Thymus (tissue), 11 donors: ENCODE results near the gene TNFRSF11A. TPM values are rescaled to one million over a fixed set of nuclear protein-coding genes. Genes with fewer than 3 reads are reported as not detected.

ENCODE experiments used
- DNase-seq, 9 donors: peaks; one replicate each; pipeline ENCODE4 v3.0.0-alpha.2; 2013; ENCODE audit warnings: low spot score in 9 of 9, low read depth in 6 of 9, missing footprints in 1 of 9
- H3K27ac ChIP-seq, 2 donors: one replicate each; pipeline ENCODE4 v1.5.1; 2013; ENCODE audit warnings: control low read depth in 1 of 2, low read depth in 1 of 2, low read length in 1 of 2, mild to moderate bottlenecking in 1 of 2, moderate library complexity in 1 of 2
- H3K27me3 ChIP-seq, 2 donors: one replicate each; pipeline ENCODE4 v1.5.1; 2013; ENCODE audit warnings: low read length in 1 of 2; ENCODE audit not compliant: control insufficient read depth in 2 of 2, insufficient read depth in 1 of 2
- H3K36me3 ChIP-seq, 2 donors: one replicate each; pipeline ENCODE4 v1.5.1; 2013; ENCODE audit warnings: low read length in 1 of 2, mild to moderate bottlenecking in 1 of 2, moderate library complexity in 1 of 2; ENCODE audit not compliant: control insufficient read depth in 2 of 2, insufficient read depth in 2 of 2
- H3K4me1 ChIP-seq, 2 donors: one replicate each; pipeline ENCODE4 v1.5.1; 2013; ENCODE audit warnings: low read length in 2 of 2; ENCODE audit not compliant: control insufficient read depth in 2 of 2, insufficient read depth in 2 of 2
- H3K4me3 ChIP-seq, 2 donors: one replicate each; pipeline ENCODE4 v1.5.1; 2013; ENCODE audit warnings: low read length in 2 of 2, control low read depth in 1 of 2, mild to moderate bottlenecking in 1 of 2
- H3K9me3 ChIP-seq, 2 donors: one replicate each; pipeline ENCODE4 v1.5.1; 2013; ENCODE audit warnings: low read length in 1 of 2, mild to moderate bottlenecking in 1 of 2; ENCODE audit not compliant: control insufficient read depth in 2 of 2, insufficient read depth in 1 of 2
- WGBS: extraction: QIAGEN DNeasy Blood & Tissue Kit; methylation state at CpG from one replicate; pipeline ENCODE4 v1.1.7; 2013; 5-methylcytosine and 5-hydroxymethylcytosine counted together
- polyA plus RNA-seq: library from polyadenylated mRNA; stranded (reverse); fragments of 200-250 nt; gene quantifications from one replicate; pipeline ENCODE4 v1.2.3, GENCODE V29; 2013
- total RNA-seq: library from RNA; stranded (reverse); fragments of 120-200 nt; gene quantifications from one replicate; pipeline ENCODE4 v1.2.4, GENCODE V29; 2013
- donor health status: healthy.

Gene TNFRSF11A
- total and polyA plus RNA-seq, 2 donors, result 3.6 to 5.4 TPM

- Histone ChIP-seq H3K4me3 (no peak overlapping the region), H3K9me3 (no peaks in the 10 kb centered on the region), H3K27ac (no peak overlapping the region), H3K36me3 (no peaks in the 10 kb centered on the region), H3K4me1 (peaks cover 0 to 8% of the 10 kb centered on the region in 2 donors), H3K27me3 (peaks cover 0 to 3% of the 10 kb centered on the region in 2 donors)
- DNase-seq, result no peak
- WGBS, result 97% methylated on average over 7 of the region's 7 CpGs
Measured at GRCh38 chr18:62337336-62337735, 12.2 kb downstream of the TNFRSF11A start.

DNA sequence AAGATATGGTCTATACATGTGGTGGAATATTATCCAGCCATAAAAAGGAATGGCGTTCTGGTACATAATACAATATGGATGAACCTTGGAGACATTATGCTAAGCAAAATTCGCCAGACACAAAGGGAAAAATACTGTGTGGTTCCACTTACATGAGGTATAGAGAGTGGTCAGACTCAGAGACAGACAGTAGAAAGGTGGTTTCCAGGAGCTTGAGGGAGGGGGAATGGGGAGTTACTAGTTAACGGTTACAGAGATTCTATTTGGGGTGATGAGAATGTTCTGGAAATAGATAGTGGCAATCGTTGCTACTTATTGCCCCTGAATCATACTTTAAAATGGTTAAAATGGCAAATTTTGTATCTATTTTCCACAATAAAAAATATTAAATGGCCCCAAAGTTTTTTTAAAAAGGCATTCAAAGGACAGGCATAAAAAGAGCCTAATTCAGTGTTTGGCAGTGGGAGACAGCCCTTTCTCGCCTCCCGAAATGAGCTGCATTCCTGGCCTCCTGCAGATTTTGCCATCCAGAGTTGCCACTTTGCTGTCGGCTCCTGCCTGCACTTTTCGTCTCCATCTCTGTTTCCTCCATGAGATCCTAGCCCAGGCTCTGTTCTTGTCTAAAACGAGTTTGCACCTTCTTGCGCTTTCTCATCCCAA lies 13.5 kb downstream of the TNFRSF11A start:
- 92% methylated on average over 10 of the region's 10 CpGs for WGBS
- DNase-seq, result no peak

GRCh38 chr18:62339106-62339988 lies 14.2 kb downstream of the TNFRSF11A start:
- 90% methylated on average over 15 of the region's 15 CpGs for WGBS
- DNase-seq, result no peak

More for the DNA sequence above, 13.5 kb downstream of the TNFRSF11A start:
- H3K4me3 ChIP-seq, result no peak overlapping the region
- H3K36me3 ChIP-seq, result no peaks in the 10 kb centered on the region
- no peaks in the 10 kb centered on the region for H3K27me3 ChIP-seq
- peaks cover 0 to 8% of the 10 kb centered on the region in 2 donors for H3K4me1 ChIP-seq
- H3K9me3 ChIP-seq, result no peaks in the 10 kb centered on the region
- no peak overlapping the region for H3K27ac ChIP-seq

GRCh38 chr18:62340996-62341395 lies 15.9 kb downstream of the TNFRSF11A start:
- DNase-seq, result no peak
- Histone ChIP-seq H3K36me3 (no peaks in the 10 kb centered on the region), H3K4me3 (no peak overlapping the region), H3K4me1 (peaks cover 0 to 15% of the 10 kb centered on the region in 2 donors), H3K27ac (no peak overlapping the region), H3K27me3 (no peaks in the 10 kb centered on the region), H3K9me3 (no peaks in the 10 kb centered on the region)
- 95% methylated on average over 9 of the region's 9 CpGs for WGBS

More at GRCh38 chr18:62339106-62339988, 14.2 kb downstream of the TNFRSF11A start:
- peaks cover 0 to 8% of the 10 kb centered on the region in 2 donors for H3K4me1 ChIP-seq
- H3K27ac ChIP-seq, result no peak overlapping the region
- no peaks in the 10 kb centered on the region for H3K27me3 ChIP-seq
- H3K4me3 ChIP-seq, result no peak overlapping the region
- H3K9me3 ChIP-seq, result no peaks in the 10 kb centered on the region
- H3K36me3 ChIP-seq, result no peaks in the 10 kb centered on the region

- Histone ChIP-seq H3K4me3 (no peak overlapping the region), H3K36me3 (no peaks in the 10 kb centered on the region), H3K4me1 (peaks cover 0 to 15% of the 10 kb centered on the region in 2 donors), H3K9me3 (no peaks in the 10 kb centered on the region), H3K27ac (no peak overlapping the region), H3K27me3 (no peaks in the 10 kb centered on the region)
- WGBS, result 88% methylated on average over 3 of the region's 3 CpGs
- no peak for DNase-seq
Measured at GRCh38 chr18:62341473-62341872, 16.4 kb downstream of the TNFRSF11A start.

GRCh38 chr18:62342884-62343283 lies 17.8 kb downstream of the TNFRSF11A start:
- Histone ChIP-seq H3K36me3 (no peaks in the 10 kb centered on the region), H3K9me3 (no peaks in the 10 kb centered on the region), H3K27me3 (no peaks in the 10 kb centered on the region), H3K27ac (peak overlapping the region in 1 of 2 donors; percentile 77), H3K4me3 (no peak overlapping the region), H3K4me1 (peaks cover 0 to 18% of the 10 kb centered on the region in 2 donors)
- WGBS, result 93% methylated on average over 4 of the region's 4 CpGs
- no peak for DNase-seq

DNA sequence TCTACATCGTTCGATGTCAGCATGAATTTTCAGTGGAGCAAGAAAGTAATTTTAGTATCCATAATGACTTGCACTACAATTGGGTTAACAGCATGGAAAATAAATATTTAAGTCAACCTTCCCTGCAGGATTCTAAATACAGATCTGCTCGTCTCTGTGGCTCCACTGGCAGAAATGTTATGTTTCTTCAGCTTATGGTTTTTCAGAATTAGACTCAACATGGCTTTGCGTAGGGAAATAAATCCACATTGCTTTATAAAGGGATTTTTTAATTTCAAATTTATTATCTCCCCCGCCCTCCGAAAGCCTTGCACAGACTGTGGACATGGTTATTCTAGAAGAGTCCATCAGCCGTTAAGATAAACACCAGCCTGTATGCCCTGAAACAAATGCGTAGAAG lies 18.2 kb downstream of the TNFRSF11A start:
- WGBS, result 95% methylated on average over 8 of the region's 8 CpGs
- Histone ChIP-seq H3K4me1 (peaks cover 0 to 18% of the 10 kb centered on the region in 2 donors), H3K27me3 (no peaks in the 10 kb centered on the region), H3K4me3 (no peak overlapping the region), H3K36me3 (no peaks in the 10 kb centered on the region), H3K27ac (peak overlapping the region in 1 of 2 donors; percentile 8), H3K9me3 (no peaks in the 10 kb centered on the region)
- DNase-seq, result no peak

DNA sequence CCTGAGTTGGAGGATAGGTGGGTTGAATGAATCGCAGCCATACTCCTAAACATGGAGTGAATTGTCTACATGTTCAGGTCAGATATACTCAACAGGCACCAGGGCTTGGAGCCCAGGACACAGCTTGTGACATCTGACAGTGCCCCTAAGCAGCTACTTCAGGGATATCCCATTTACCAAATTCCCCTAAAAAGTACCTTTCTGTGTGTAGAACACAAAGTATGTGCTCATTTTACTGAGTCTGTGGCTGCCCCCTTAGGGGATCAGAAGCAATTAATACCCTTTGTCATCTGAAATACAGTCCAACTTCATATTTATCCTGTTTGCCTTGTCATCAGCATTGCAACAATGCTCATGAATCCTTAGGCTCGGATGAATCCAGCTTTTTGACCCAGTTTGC lies 20.8 kb downstream of the TNFRSF11A start:
- Histone ChIP-seq H3K4me3 (no peak overlapping the region), H3K9me3 (no peaks in the 10 kb centered on the region), H3K27ac (no peak overlapping the region), H3K4me1 (peaks cover 0 to 14% of the 10 kb centered on the region in 2 donors), H3K36me3 (no peaks in the 10 kb centered on the region), H3K27me3 (no peaks in the 10 kb centered on the region)
- DNase-seq, result no peak
- WGBS, result 97% methylated on average over 2 of the region's 2 CpGs
